Activated CD4-positive, alpha-beta T cell treated with anti-CD3 and anti-CD28 coated beads, Interleukin-2, amount 10 ng/mL, durations not matched to agents 7 days and 5 days (primary cell): Measurements from ENCODE around the gene MDFI. TPM values are rescaled to one million over a fixed set of nuclear protein-coding genes. Genes with fewer than 3 reads are reported as not detected.

ENCODE experiments used
- CTCF ChIA-PET: fragments of 350-600 bp; sonication (Branson Sonifier 250); formaldehyde crosslinking; loops from one replicate; lab custom pipeline; 2021; ENCODE audit warnings: antibody characterized with exemption; lab: Charles Lee
- POLR2A ChIA-PET: fragments of 350-600 bp; sonication (Branson Sonifier 250); formaldehyde crosslinking; loops from one replicate; lab custom pipeline; 2021; ENCODE audit warnings: antibody characterized with exemption; lab: Charles Lee
- DNase-seq: peaks from one replicate; pipeline ENCODE4 v3.0.0-alpha.2; 2020
- H3K27ac Mint-ChIP-seq: one replicate; pipeline ENCODE4 v1.8.0; 2021; ENCODE audit warnings: mild to moderate bottlenecking, moderate library complexity, mixed read lengths
- H3K27me3 Mint-ChIP-seq: one replicate; pipeline ENCODE4 v1.8.0; 2021; ENCODE audit warnings: mixed read lengths
- H3K36me3 Mint-ChIP-seq: one replicate; pipeline ENCODE4 v1.8.0; 2021; ENCODE audit warnings: low read depth, mixed read lengths
- H3K4me1 Mint-ChIP-seq: one replicate; pipeline ENCODE4 v1.8.0; 2021; ENCODE audit warnings: mixed read lengths
- H3K4me3 Mint-ChIP-seq: one replicate; pipeline ENCODE4 v1.8.0; 2021; ENCODE audit warnings: mild to moderate bottlenecking, moderate library complexity, mixed read lengths
- H3K9me3 Mint-ChIP-seq: one replicate; pipeline ENCODE4 v1.8.0; 2021; ENCODE audit warnings: mixed read lengths
- total RNA-seq, 2 experiments: library from RNA; stranded (reverse); gene quantifications; one replicate each; pipeline ENCODE4 v1.2.3, GENCODE V29; 2021

The MDFI gene
- total RNA-seq, 2 experiments from 2014 or later, result not detected

DNA sequence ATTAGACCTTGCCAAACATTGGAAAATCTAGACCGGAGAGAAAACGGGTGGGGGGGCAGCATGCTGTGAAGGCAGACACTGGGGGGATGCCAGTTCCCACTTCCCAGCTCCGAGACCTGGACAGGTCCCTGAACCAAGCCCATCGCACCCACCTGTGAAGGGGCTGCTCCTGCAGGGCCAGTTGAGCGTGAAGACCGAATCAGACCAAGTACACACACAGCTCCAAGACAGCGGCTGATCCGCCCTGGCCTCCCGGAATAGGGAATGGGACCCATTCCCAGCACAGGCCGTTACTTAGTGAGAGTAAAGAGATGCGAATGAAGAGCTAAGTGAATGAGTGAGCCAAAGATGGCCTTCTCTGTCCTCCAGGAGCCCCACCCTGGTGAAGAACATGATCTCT lies 41.5 kb upstream of the MDFI start:
- no peak overlapping the region for H3K4me3 Mint-ChIP-seq
- ChIA-PET POLR2A (interaction anchor here (0.5 kb wide), 1 partner anchor 65 kb away, joined by 3 read pairs; no protein-coding TSS in a partner anchor), CTCF (interaction anchor here (0.9 kb wide), 1 partner anchor 171 kb away, joined by 3 read pairs; no protein-coding TSS in a partner anchor)
- H3K4me1 Mint-ChIP-seq, result no peaks in the 10 kb centered on the region
- no peaks in the 10 kb centered on the region for H3K27me3 Mint-ChIP-seq
- H3K36me3 Mint-ChIP-seq, result no peaks in the 10 kb centered on the region
- H3K27ac Mint-ChIP-seq, result no peak overlapping the region
- no peaks in the 10 kb centered on the region for H3K9me3 Mint-ChIP-seq
- DNase-seq, result no peak

DNA sequence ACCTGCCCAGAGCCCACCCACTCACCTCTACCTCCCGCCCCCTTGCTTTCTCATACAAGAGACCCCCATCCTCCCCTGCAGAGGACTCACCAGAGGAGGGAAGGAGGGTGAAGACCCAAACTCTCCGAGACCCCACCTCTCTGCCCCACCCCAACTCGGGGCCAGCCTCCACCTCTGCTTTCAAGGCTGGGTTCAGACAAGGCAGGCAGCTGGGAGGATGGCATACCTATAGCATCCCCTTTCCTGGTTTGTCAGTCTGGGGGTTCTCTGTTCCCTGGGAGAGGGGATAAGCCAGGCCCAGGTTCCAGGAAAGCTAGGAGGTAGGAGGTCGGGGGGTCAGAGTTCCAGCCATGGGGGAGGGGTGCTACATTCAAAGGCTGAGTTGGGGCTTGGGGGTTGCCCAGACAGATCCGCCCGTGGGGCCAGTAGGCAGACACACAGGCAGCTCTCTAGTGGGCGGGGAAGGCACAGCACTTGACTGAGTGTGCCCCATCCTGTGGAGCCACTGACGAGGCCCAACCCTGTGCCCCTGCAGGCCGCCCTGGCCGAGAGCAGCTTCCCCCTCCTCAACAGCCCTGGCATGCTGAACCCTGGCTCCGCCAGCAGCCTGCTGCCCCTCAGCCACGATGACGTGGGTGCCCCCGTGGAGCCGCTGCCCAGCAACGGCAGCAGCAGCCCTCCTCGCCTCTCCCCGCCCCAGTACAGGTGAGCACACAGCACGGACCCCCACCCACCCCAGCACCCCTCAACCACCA lies 40.8 kb upstream of the MDFI start:
- H3K4me3 Mint-ChIP-seq, result no peak overlapping the region

GRCh38 chr6:41598670-41599014 lies 39.6 kb upstream of the MDFI start:
- ChIA-PET POLR2A (no interaction called here), CTCF (no interaction called here)
- no peaks in the 10 kb centered on the region for H3K9me3 Mint-ChIP-seq
- H3K27me3 Mint-ChIP-seq, result no peaks in the 10 kb centered on the region
- no peak overlapping the region for H3K27ac Mint-ChIP-seq
- no peak for DNase-seq
- no peak overlapping the region for H3K4me3 Mint-ChIP-seq
- peaks cover 4% of the 10 kb centered on the region for H3K4me1 Mint-ChIP-seq
- H3K36me3 Mint-ChIP-seq, result no peaks in the 10 kb centered on the region

More for the DNA sequence above, 40.8 kb upstream of the MDFI start:
- H3K27ac Mint-ChIP-seq, result no peak overlapping the region
- H3K36me3 Mint-ChIP-seq, result no peaks in the 10 kb centered on the region
- no peak for DNase-seq
- H3K27me3 Mint-ChIP-seq, result no peaks in the 10 kb centered on the region
- no peaks in the 10 kb centered on the region for H3K4me1 Mint-ChIP-seq
- ChIA-PET POLR2A (interaction anchor here (0.5 kb wide), 1 partner anchor 65 kb away, joined by 3 read pairs; no protein-coding TSS in a partner anchor), CTCF (interaction anchor here (0.6 kb wide), 1 partner anchor 12 kb away, joined by 4 read pairs; no protein-coding TSS in a partner anchor)
- H3K9me3 Mint-ChIP-seq, result no peaks in the 10 kb centered on the region

DNA sequence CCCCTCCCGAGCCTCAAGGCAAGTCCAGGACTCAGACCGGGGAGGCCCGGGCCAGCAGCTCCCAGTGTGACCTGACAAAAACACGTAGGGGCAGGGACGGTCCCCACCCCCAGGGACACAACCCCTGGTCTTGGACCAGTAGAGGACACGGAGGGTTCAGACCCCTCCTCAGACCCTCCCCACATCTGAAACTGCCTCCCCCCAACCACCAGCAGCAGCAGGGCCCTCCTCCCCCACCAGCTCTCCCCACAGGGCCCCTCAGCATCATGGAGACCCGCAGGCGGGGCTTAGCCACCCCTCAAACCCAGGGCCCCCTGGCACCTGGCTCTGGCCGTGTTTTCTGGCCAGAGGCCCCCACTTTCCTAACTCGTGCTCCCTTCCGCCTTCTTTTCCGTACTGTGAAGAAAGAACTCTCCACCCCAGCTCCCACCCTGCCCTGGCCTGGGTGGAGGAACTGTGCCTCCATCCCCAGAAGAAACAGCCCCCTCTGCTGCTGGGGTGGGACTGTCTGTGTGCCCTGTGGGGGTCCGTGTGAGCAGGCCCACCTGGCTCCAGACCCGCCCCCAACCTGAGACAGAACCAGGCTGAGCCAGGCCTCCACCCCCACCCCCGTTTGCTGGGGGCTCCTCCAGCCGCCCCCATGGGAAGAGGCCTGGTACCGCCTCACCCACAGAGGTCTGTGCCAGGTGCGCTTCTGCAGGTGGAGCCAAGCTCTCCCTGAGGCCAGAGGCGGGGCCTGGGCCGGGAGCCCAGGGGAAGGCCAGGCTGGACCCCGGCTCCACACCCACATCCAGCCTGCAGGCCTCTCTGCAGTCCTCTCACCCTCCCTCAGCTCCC lies 39.0 kb upstream of the MDFI start:
- POLR2A ChIA-PET, result no interaction called here

GRCh38 chr6:41599852-41600445 lies 38.3 kb upstream of the MDFI start:
- POLR2A ChIA-PET, result interaction anchor here (0.8 kb wide), 1 partner anchor 39 kb away, joined by 3 read pairs; no protein-coding TSS in a partner anchor
- Mint-ChIP-seq H3K4me1 (peaks cover 4% of the 10 kb centered on the region), H3K27ac (no peak overlapping the region), H3K4me3 (no peak overlapping the region), H3K9me3 (no peaks in the 10 kb centered on the region), H3K36me3 (no peaks in the 10 kb centered on the region), H3K27me3 (no peaks in the 10 kb centered on the region)
- no peak for DNase-seq
- CTCF ChIA-PET, result no interaction called here

More for the DNA sequence above, 39.0 kb upstream of the MDFI start:
- Mint-ChIP-seq H3K27ac (no peak overlapping the region), H3K4me3 (no peak overlapping the region), H3K4me1 (peaks cover 4% of the 10 kb centered on the region), H3K36me3 (no peaks in the 10 kb centered on the region), H3K27me3 (no peaks in the 10 kb centered on the region), H3K9me3 (no peaks in the 10 kb centered on the region)
- CTCF ChIA-PET, result no interaction called here
- DNase-seq, result no peak

DNA sequence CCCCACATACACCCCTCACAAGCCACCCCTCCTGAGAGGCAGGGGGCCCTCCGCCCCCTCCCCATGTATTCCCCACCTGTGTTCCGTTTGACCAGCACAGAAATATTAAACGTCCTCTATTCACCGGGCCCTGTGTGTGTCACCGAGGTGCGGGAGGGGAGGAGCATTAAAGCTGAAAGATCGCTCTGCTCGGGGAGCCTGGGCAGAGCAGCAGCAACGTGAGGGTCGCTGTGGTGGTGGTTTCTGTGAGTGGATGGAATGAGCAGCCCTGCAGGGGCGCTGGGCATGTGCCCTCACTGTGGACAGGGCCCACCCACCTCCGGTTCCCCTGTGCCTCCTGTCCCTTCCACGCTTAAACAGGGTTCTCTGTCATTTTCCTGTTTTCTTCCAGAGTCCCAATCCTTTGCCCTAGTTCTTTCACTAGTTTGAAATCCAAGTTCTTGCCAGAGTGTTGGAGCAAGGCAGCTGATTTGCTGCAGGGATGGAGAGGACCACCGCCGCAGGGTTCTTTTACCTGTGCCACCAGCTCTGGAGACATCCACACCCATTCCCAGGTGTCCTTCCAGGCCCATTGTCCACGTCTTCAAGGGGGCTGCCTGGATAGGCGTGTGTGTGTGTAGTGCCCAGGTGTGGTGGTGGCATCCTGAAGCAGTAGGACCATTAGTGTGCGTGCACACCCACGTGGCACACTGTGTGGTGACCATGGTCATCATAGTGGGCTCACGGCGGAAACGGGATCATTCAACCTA lies 37.6 kb upstream of the MDFI start:
- no peaks in the 10 kb centered on the region for H3K36me3 Mint-ChIP-seq
- H3K27me3 Mint-ChIP-seq, result no peaks in the 10 kb centered on the region
- DNase-seq, result no peak
- H3K27ac Mint-ChIP-seq, result no peak overlapping the region
- ChIA-PET POLR2A (interaction anchor here (0.8 kb wide), 1 partner anchor 40 kb away, joined by 3 read pairs; no protein-coding TSS in a partner anchor), CTCF (interaction anchor here (1.0 kb wide), 1 partner anchor 83 kb away, joined by 3 read pairs; no protein-coding TSS in a partner anchor)
- no peak overlapping the region for H3K4me3 Mint-ChIP-seq
- peaks cover 4% of the 10 kb centered on the region for H3K4me1 Mint-ChIP-seq
- no peaks in the 10 kb centered on the region for H3K9me3 Mint-ChIP-seq

GRCh38 chr6:41601248-41601549 lies 37.1 kb upstream of the MDFI start:
- Mint-ChIP-seq H3K27ac (no peak overlapping the region), H3K27me3 (no peaks in the 10 kb centered on the region), H3K4me3 (no peak overlapping the region), H3K9me3 (no peaks in the 10 kb centered on the region), H3K4me1 (peaks cover 4% of the 10 kb centered on the region), H3K36me3 (no peaks in the 10 kb centered on the region)
- ChIA-PET CTCF (interaction anchor here (1.0 to 1.5 kb wide), 2 partner anchors 20 to 82 kb away, joined by 3 read pairs; no protein-coding TSS in a partner anchor), POLR2A (no interaction called here)
- no peak for DNase-seq

GRCh38 chr6:41602422-41602743 lies 35.9 kb upstream of the MDFI start:
- ChIA-PET POLR2A (no interaction called here), CTCF (interaction anchor here (0.7 to 1.7 kb wide), 10 partner anchors 12 to 442 kb away, joined by 3 to 6 read pairs (median 4); no protein-coding TSS in a partner anchor)
- H3K9me3 Mint-ChIP-seq, result no peaks in the 10 kb centered on the region
- DNase-seq, result no peak
- peaks cover 4% of the 10 kb centered on the region for H3K4me1 Mint-ChIP-seq
- H3K36me3 Mint-ChIP-seq, result no peaks in the 10 kb centered on the region
- no peak overlapping the region for H3K27ac Mint-ChIP-seq
- H3K27me3 Mint-ChIP-seq, result no peaks in the 10 kb centered on the region
- H3K4me3 Mint-ChIP-seq, result no peak overlapping the region

DNA sequence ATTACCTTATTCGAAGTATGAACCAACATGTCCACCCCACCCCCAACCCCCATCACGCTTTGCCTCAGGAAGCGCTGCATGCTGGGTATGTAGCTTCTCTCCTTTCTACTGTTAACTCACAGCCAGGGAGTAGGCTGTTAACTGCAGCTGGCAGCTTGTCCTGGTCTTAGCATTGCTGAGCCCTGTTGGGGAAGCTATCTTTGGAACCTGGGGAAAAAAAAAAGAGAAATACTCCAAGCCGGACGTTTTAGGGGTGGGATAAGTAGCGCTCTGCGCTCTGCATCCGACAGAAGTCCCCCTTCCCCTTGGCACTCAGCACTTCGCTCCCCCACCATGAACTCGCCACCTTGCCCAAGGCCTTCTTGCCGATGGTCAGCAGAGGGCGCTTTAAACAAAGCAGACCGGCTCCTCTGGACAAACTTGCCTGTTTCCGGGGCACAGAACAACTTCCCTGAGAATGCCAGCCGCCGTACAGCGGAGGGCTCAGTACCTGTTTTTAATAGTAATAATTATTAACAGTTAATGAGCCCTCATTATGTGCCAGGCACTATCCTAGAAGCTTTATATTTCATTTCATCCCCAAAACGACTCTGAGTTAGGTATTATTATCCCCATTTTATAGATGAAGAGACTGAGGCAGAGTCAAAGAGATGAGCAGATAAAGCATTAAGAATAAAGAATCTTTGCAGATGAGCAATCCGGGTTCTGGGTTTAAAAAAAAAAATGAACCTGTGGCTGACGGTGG lies 35.2 kb upstream of the MDFI start:
- DNase-seq, result peak; percentile 87
- ChIA-PET CTCF (interaction anchor here (0.7 to 1.7 kb wide), 10 partner anchors 12 to 441 kb away, joined by 3 to 6 read pairs (median 4); no protein-coding TSS in a partner anchor), POLR2A (no interaction called here)
- Mint-ChIP-seq H3K36me3 (no peaks in the 10 kb centered on the region), H3K27ac (no peak overlapping the region), H3K9me3 (no peaks in the 10 kb centered on the region), H3K27me3 (no peaks in the 10 kb centered on the region), H3K4me1 (peaks cover 4% of the 10 kb centered on the region), H3K4me3 (no peak overlapping the region)

DNA sequence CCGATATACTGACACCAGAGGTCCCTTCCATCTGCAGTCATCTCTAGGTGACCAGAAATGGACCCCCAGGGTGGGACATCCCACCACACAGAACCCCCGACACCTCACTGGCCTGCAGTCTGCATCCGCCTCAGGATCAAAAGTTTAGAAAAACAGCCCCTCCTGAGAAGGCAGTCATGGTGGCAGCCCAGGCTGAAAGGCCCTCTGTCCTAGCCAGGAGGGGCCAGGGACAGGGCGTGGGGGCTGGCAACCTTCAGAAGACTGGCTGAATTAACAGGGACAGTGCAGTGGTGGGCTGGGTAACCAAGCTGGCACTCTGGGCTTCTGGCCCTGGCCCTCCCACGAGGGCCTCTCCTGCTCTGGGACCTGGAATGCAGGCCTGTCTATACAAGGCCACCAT lies 34.3 kb upstream of the MDFI start:
- H3K36me3 Mint-ChIP-seq, result no peaks in the 10 kb centered on the region
- no peak for DNase-seq
- H3K4me1 Mint-ChIP-seq, result peaks cover 4% of the 10 kb centered on the region
- H3K9me3 Mint-ChIP-seq, result no peaks in the 10 kb centered on the region
- ChIA-PET CTCF (interaction anchor here (1.7 kb wide), 1 partner anchor 75 kb away, joined by 4 read pairs; no protein-coding TSS in a partner anchor), POLR2A (no interaction called here)
- H3K4me3 Mint-ChIP-seq, result no peak overlapping the region
- no peak overlapping the region for H3K27ac Mint-ChIP-seq
- H3K27me3 Mint-ChIP-seq, result no peaks in the 10 kb centered on the region

- POLR2A ChIA-PET, result interaction anchor here (0.6 kb wide), 1 partner anchor 526 kb away, joined by 6 read pairs; no protein-coding TSS in a partner anchor
- H3K27ac Mint-ChIP-seq, result no peak overlapping the region
- no peaks in the 10 kb centered on the region for H3K27me3 Mint-ChIP-seq
Measured at GRCh38 chr6:41605649-41606048, 32.6 kb upstream of the MDFI start.

More at GRCh38 chr6:41605649-41606048, 32.6 kb upstream of the MDFI start:
- H3K36me3 Mint-ChIP-seq, result no peaks in the 10 kb centered on the region
- no peak overlapping the region for H3K4me3 Mint-ChIP-seq
- no peak for DNase-seq
- CTCF ChIA-PET, result no interaction called here
- H3K4me1 Mint-ChIP-seq, result peaks cover 4% of the 10 kb centered on the region
- H3K9me3 Mint-ChIP-seq, result no peaks in the 10 kb centered on the region
